Colonic mucosa (tissue), 4 donors: ENCODE results near the gene TBX21. TPM values are rescaled to one million over a fixed set of nuclear protein-coding genes. Genes with fewer than 3 reads are reported as not detected.

Experiments
- DNase-seq: peaks from one replicate; pipeline ENCODE4 v3.0.0-alpha.2; 2020
- H3K27ac ChIP-seq: fragments of 200-600 bp; one replicate; pipeline ENCODE4 v1.8.0; 2021
- H3K27me3 ChIP-seq: fragments of 200-600 bp; one replicate; pipeline ENCODE4 v1.8.0; 2021
- H3K36me3 ChIP-seq: fragments of 200-600 bp; one replicate; pipeline ENCODE4 v1.8.0; 2021
- H3K4me1 ChIP-seq: fragments of 200-600 bp; one replicate; pipeline ENCODE4 v1.8.0; 2021; ENCODE audit warnings: mild to moderate bottlenecking
- H3K4me3 ChIP-seq: fragments of 200-600 bp; one replicate; pipeline ENCODE4 v1.8.0; 2021
- H3K9ac ChIP-seq, 2 donors: one replicate each; pipeline ENCODE4 v1.7.0; 2013; ENCODE audit warnings: control low read depth in 2 of 2, low read depth in 2 of 2, low read length in 2 of 2
- H3K9me3 ChIP-seq: fragments of 200-600 bp; one replicate; pipeline ENCODE4 v1.8.0; 2021
- CTCF ChIP-seq: fragments of 200-600 bp; IDR thresholded peaks from one replicate; pipeline ENCODE4 v1.8.0; 2022; ENCODE audit warnings: antibody characterized with exemption, mild to moderate bottlenecking
- intact Hi-C: fragments of 100-400 bp; cut with DNase I; formaldehyde crosslinking; loops from one replicate; pipeline ENCODE4 v1.14.1; 2022
- total RNA-seq, 2 donors: library from RNA; stranded (reverse); fragmentation: NEBNext Ultra II Directional in 1 of 2; extraction: Animal tissue kit (Norgen Biotek cat#: 25700) in 1 of 2; gene quantifications; one replicate each; pipeline ENCODE4 v1.2.1, GENCODE V29; 2021
- donor health status: healthy.
- donor health status: DM: no; HTN: no; CAD: no.
- donor health status: DM: no; HTN: no; CAD: no.

The TBX21 gene
- total RNA-seq, 2 donors from 2014 or later: 0.40 to 0.49 TPM

DNA sequence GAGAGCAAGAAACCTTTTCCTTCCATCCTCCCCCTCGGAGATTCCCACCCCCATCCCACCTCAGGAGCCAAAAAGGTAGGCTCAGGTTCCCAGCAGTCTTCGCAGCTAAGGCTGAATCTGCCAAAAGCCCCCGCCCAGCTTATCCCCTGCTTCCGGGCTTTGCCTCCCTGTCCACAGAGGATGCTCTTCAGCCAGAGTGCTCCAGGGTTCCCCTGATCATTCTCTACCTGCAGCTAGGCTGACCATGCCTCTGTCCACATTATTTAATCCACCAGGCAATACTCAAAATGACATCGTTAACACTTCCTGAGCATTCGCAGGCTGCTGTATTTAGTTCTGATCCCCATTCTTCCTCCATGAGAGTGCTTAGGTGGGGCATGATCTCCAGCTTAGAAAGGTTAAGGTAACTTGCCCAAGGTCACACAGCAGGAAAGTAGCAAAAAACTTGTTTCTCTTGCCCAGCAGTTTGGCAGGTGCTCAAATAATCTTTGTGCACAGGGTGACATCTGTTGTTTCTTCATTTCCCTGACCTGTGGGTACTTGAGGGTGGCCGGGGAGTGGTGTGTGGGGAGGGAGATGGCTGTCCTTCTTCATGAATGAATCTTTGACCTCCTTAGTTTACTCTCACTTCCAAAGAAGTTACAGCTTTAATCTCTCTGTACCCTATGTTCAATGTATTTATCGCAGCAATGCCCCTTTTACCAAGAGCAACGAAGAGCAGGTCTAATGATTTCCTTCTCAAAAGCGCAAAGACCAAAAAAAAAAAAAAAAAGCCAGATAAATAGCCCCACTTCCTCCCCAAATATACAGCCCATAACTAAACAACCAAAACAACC lies 39.9 kb upstream of the TBX21 start:
- H3K4me3 ChIP-seq: peak overlapping the region; percentile 85
- TF ChIP-seq CTCF: no peak
- H3K27ac ChIP-seq: peak overlapping the region; percentile 69
- H3K36me3 ChIP-seq: no peaks in the 10 kb centered on the region
- no peaks in the 10 kb centered on the region for H3K27me3 ChIP-seq
- peaks cover 9% of the 10 kb centered on the region for H3K4me1 ChIP-seq
- no peaks in the 10 kb centered on the region for H3K9me3 ChIP-seq
- peak; percentile 29 for DNase-seq
- intact Hi-C loops: loop anchor here (10.0 kb wide), 1 partner anchor 112 kb away; no protein-coding TSS in a partner anchor
- peak overlapping the region in 1 of 2 donors; percentile 66 for H3K9ac ChIP-seq

DNA sequence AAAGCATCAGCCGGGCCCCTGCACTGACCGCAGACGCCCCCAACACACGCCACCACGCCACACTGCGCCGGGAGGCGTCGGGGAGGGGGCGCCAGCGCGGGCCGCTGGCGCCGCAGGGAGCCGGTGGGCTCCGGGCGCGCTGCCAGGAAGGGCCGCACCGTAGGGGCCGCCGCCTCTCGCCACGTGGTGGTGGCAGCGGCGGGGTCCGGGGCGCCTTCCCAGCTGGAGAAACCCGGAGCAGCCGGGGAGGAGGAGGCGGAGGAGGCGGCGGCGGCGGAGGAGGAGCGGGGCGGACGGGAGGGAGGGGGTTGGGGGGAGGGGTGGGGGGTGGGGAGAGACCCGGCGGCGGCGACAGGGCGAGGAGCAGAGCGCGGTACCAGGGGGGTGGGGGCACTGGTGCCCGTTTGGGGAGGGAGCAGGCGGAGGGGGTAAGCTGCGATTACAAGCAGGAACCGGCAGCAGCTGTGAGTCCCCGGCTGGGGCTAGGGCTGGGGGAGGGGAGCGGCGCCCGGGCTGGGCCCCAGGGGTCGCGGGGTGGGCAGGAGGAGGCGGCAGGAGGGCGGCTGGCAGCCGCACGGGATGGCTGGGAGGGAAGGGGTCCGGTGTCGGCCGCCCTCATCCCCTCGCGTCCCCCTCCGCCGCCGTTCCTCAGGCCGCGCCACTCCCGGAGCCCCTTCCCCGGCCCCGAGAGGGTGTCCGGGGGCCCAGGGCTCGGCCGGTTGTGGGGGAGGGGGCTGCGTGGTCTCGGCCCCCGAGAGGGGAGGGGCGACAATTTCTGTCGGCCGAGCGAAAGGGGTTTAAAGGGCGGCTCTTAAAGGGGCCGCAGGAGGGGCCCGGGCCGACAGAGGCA lies 39.1 kb upstream of the TBX21 start, which contains the start of gene TBKBP1:
Gene TBKBP1, plus strand, starts transcription at position 431 of the 850 bp plus-strand sequence. CDS start 1,952 bp downstream, outside the sequence.
- TF ChIP-seq CTCF: no peak
- Histone ChIP-seq H3K36me3 (no peaks in the 10 kb centered on the region), H3K27ac (peak within 1 kb of the TSS; percentile 69), H3K4me1 (peaks cover 9% of the 10 kb centered on the region), H3K9ac (peak within 1 kb of the TSS; percentile 40 to 69), H3K4me3 (peak within 1 kb of the TSS; percentile 85), H3K9me3 (no peaks in the 10 kb centered on the region), H3K27me3 (no peaks in the 10 kb centered on the region)
- DNase-seq: peak; percentile 26
- intact Hi-C loops: loop anchor here (10.0 kb wide), 1 partner anchor 111 kb away; no protein-coding TSS in a partner anchor

DNA sequence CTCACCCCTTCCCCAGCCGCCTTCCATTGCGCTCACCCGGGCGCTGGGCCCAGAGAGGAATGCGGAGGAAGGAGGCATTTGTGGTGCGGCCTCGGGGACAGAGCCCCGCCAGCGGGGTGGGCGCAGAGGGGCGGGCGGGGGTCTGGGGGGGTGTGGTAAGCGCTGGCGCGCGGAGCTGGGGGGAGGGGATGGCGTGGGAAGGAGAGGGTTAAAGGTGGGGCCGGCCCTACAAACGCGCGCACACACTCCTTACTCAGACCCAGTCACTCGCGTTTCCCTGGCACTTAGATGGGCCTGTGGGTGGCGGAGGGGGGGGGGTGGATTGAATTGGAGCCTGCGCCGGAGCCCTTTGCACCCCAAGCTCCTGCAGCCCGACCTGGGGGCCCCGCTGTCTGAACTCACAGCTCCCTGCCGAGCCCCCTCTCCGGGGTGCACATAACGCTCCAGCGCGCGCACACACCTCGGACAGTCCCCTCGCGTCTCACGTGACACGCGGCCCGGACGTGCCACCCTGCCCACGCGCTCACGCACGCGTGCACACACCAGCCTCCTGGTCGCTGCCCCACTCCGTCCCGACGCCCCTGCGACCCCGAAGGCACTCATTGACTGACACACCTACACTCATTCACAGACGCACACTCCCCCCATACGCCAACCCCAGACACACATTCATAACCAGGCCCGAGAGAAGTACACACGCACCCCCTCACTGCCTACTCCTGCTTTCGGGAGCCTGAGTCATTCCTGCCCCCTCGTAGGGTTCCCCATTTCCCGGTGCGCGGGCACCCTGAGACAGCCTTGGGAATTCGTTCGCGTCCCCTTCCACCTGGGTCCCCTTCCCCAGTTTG lies 38.2 kb upstream of the TBX21 start:
- no peaks in the 10 kb centered on the region for H3K27me3 ChIP-seq
- H3K4me3 ChIP-seq: peak overlapping the region; percentile 85
- peak overlapping the region; percentile 69 for H3K27ac ChIP-seq
- no peaks in the 10 kb centered on the region for H3K36me3 ChIP-seq
- H3K4me1 ChIP-seq: peaks cover 9% of the 10 kb centered on the region
- no peaks in the 10 kb centered on the region for H3K9me3 ChIP-seq
- peak; percentile 41 for DNase-seq
- intact Hi-C loops: loop anchor here (10.0 kb wide), 1 partner anchor 110 kb away; no protein-coding TSS in a partner anchor
- TF ChIP-seq CTCF: no peak
- peak overlapping the region; percentile 40 to 69 for H3K9ac ChIP-seq

DNA sequence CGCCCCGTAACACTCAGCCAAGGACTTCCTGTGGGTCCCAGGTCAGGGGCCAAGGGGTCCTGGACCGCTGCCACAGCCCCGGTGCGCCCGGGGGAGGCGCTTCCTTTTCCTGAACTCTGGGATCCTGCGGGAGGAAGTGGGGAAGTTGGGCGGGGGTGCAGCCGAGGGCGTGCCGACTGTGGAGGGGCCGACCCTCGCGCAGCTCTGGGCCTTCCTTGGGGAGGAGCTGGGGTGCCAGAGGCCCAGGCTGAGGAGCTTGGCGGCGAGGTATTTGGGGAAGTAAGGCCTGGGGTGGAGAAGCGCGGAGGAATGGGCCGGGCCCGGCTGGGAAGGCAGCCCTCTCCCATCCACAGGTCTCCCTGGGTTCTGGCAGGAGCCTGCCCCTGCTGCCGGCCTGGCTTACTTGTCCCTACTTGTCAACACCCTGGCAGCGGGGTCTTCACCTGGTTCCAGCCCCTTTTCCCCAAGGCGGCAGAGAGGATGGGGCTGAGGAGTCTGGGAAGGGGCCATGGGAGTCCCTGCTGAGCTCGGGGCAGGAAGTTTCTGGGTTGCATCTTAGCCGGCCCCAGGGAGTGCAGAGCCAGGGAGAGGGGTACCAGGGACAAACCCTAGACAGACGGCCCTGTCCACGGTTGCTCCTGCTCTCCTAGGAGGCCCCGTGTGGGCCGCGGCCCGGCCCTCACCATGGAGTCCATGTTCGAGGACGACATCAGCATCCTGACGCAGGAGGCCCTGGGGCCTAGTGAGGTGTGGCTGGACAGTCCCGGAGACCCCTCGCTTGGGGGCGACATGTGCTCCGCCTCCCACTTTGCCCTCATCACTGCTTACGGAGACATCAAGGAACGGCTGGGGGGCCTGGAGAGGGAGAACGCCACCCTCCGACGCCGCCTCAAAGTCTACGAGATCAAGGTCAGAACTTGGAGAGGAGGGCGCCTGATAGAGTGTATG lies 37.3 kb upstream of the TBX21 start:
- DNase-seq: no peak
- intact Hi-C loops: loop anchor here (10.0 kb wide), 1 partner anchor 109 kb away; no protein-coding TSS in a partner anchor
- peak overlapping the region; percentile 85 for H3K4me3 ChIP-seq
- H3K36me3 ChIP-seq: no peaks in the 10 kb centered on the region
- H3K27me3 ChIP-seq: no peaks in the 10 kb centered on the region
- H3K27ac ChIP-seq: peak overlapping the region; percentile 69
- peaks cover 9% of the 10 kb centered on the region for H3K4me1 ChIP-seq
- TF ChIP-seq CTCF: no peak
- H3K9ac ChIP-seq: peak overlapping the region; percentile 6 to 40
- H3K9me3 ChIP-seq: no peaks in the 10 kb centered on the region
